Peyer's patch (tissue), 4 donors: ENCODE measurements around the gene LCP2. TPM values are rescaled to one million over a fixed set of nuclear protein-coding genes. Genes with fewer than 3 reads are reported as not detected.

ENCODE experiments used
- DNase-seq, 3 donors: peaks; one replicate each; pipeline ENCODE4 v3.0.0-alpha.2; 2017 to 2019
- H3K27ac ChIP-seq, 4 donors: fragments of 200-600 bp; sonication (generic); one replicate each; pipeline ENCODE4 v1.5.1; 2016 to 2019
- H3K27me3 ChIP-seq, 2 donors: fragments of 200-600 bp; sonication (generic); one replicate each; pipeline ENCODE4 v1.5.1; 2019
- H3K36me3 ChIP-seq, 3 donors: fragments of 200-600 bp; sonication (generic); one replicate each; pipeline ENCODE4 v1.5.1; 2016 to 2019
- H3K4me1 ChIP-seq, 4 donors: fragments of 200-600 bp; sonication (generic); one replicate each; pipeline ENCODE4 v1.5.1; 2016 to 2019
- H3K4me3 ChIP-seq, 4 donors: fragments of 200-600 bp; sonication (generic); 1 replicate in 3 of 4; 2 replicates in 1 of 4; pipeline ENCODE4 v1.5.1; 2016 to 2019; ENCODE audit warnings: mild to moderate bottlenecking in 1 of 4
- H3K9me3 ChIP-seq, 4 donors: fragments of 200-600 bp; sonication (generic); one replicate each; pipeline ENCODE4 v1.5.1; 2016 to 2019; ENCODE audit warnings: mild to moderate bottlenecking in 1 of 4
- CTCF ChIP-seq, 6 experiments: fragments of 450-650 bp in 4 of 6; fragments of 200-600 bp in 2 of 6; sonication (generic) in 1 of 6; IDR thresholded peaks; one replicate each; pipeline ENCODE4 v1.5.1; 2017 to 2019; ENCODE audit warnings: antibody characterized with exemption in 6 of 6, mild to moderate bottlenecking in 3 of 6, moderate library complexity in 1 of 6
- POLR2A ChIP-seq, 2 donors: fragments of 450-650 bp; IDR thresholded peaks; one replicate each; pipeline ENCODE4 v1.5.1; 2017; ENCODE audit warnings: antibody characterized with exemption in 2 of 2, mild to moderate bottlenecking in 2 of 2, moderate library complexity in 2 of 2
- total RNA-seq, 4 donors: library from RNA; depleted of rRNA; stranded (reverse); fragments of >200 nt; gene quantifications; one replicate each; pipeline ENCODE4 v1.1.0, GENCODE V29; 2016

The LCP2 gene
- total RNA-seq, 4 donors from 2014 or later, result 27.1 to 139 (median 33.9) TPM

- Histone ChIP-seq H3K4me1 (peaks cover 0 to 28% (median 19%) of the 10 kb centered on the region in 4 donors), H3K27ac (peak overlapping the region; percentile 20 to 76 (median 73)), H3K27me3 (no peaks in the 10 kb centered on the region), H3K36me3 (peaks cover 0 to 3% (median under 1%) of the 10 kb centered on the region in 3 donors), H3K9me3 (no peaks in the 10 kb centered on the region), H3K4me3 (no peak overlapping the region)
- no peak for DNase-seq
- no peak for TF ChIP-seq CTCF (IDR thresholded peaks at IDR 0.05)
- no peak for TF ChIP-seq POLR2A (IDR thresholded peaks at IDR 0.05)
Observed at GRCh38 chr5:170279459-170279817, 18.1 kb downstream of the LCP2 start.

- H3K27ac ChIP-seq, result peak overlapping the region; percentile 20 to 76 (median 73)
- DNase-seq, result peak in 2 of 3 donors; percentile 88 to 92
- peaks cover 0 to 7% (median 0%) of the 10 kb centered on the region in 3 donors for H3K36me3 ChIP-seq
- H3K4me3 ChIP-seq, result no peak overlapping the region
- no peaks in the 10 kb centered on the region for H3K27me3 ChIP-seq
- TF ChIP-seq CTCF (IDR thresholded peaks at IDR 0.05) (no peak), POLR2A (IDR thresholded peaks at IDR 0.05) (no peak)
- peaks cover 0 to 28% (median 19%) of the 10 kb centered on the region in 4 donors for H3K4me1 ChIP-seq
- H3K9me3 ChIP-seq, result no peaks in the 10 kb centered on the region
Observed at GRCh38 chr5:170278611-170279458, 18.7 kb downstream of the LCP2 start.

DNA sequence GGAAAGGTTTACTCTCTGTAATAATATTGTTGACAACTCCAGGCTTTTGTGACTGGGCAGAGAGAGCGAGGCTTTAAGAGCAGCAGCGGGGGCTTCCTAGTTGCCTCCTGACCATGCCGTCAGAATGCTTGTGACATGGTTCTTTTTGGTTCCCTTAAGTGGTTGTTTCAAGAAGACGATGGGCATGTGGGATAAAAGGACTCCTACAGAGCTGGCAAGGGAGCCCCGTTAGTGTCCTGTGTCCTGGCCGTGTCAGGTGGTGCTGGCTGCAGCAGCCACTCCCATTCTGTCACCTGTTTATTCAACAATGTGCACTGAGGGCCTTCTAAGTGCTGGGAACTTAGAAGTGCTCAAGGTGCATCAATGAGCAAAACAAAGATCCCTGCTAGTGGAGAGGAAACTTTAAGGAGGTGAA is 19.7 kb downstream of the LCP2 start:
- no peaks in the 10 kb centered on the region for H3K27me3 ChIP-seq
- DNase-seq, result no peak
- peak overlapping the region; percentile 39 to 76 (median 59) for H3K27ac ChIP-seq
- H3K9me3 ChIP-seq, result no peaks in the 10 kb centered on the region
- peaks cover 0 to 28% (median 21%) of the 10 kb centered on the region in 4 donors for H3K4me1 ChIP-seq
- no peak overlapping the region for H3K4me3 ChIP-seq
- no peak for TF ChIP-seq POLR2A (IDR thresholded peaks at IDR 0.05)
- TF ChIP-seq CTCF (IDR thresholded peaks at IDR 0.05), result no peak
- peaks cover 0 to 10% (median 0%) of the 10 kb centered on the region in 3 donors for H3K36me3 ChIP-seq

DNA sequence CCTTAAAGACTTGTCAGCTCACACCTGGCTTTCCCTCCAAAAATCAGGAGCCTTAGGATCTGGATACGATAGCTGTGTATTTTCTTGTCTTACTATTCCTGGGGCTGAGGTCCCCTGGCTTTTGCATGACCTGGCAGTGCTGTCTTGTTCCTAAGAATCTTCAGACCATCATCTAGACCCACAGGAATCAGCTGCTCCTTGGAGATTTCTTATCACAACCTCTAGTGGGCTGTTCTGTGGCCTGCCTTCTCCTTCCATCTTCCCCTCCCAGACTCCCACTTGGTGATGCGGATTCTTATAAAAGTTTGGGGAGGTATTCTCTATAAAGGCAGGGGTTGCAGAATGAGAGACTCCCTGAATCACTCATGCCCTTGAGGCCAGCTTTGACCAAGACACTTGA is 21.4 kb downstream of the LCP2 start:
- no peak for TF ChIP-seq POLR2A (IDR thresholded peaks at IDR 0.05)
- TF ChIP-seq CTCF (IDR thresholded peaks at IDR 0.05), result no peak
- Histone ChIP-seq H3K36me3 (peaks cover 0 to 10% (median 0%) of the 10 kb centered on the region in 3 donors), H3K4me1 (peaks cover 0 to 34% (median 21%) of the 10 kb centered on the region in 4 donors), H3K27ac (peak overlapping the region in 3 of 4 donors; percentile 39 to 76 (median 50)), H3K4me3 (no peak overlapping the region), H3K27me3 (no peaks in the 10 kb centered on the region), H3K9me3 (no peaks in the 10 kb centered on the region)
- no peak for DNase-seq

DNA sequence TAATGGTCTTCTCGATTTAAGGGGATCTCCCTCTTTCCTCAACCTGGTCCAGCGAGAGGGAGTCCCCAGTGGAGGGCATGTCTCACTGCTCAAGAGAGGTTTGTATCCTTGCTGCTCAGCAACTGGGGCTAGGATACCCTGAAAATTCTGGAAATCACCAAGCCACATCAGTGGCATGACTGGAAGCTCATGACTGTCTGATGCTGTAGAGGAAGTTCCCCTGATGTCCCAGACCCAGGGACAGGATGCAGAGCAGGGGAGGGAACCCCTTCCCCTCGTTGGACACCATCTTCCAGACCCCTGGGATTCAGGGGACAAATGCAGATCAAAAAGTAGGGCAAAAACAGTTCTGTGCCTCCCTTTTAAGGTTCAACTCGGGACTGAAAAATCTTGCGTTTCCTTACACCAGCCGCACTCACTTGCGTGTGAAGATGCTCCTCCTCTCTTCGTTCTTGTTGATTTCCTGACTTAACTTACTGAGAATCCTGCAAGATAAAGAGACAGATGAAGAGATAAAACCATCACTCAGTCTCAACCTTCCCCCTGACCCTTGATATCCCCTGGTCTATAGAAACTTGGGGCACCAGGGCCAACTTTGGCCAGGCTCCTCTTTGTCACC is 22.1 kb downstream of the LCP2 start:
- TF ChIP-seq POLR2A (IDR thresholded peaks at IDR 0.05), result no peak
- no peak for TF ChIP-seq CTCF (IDR thresholded peaks at IDR 0.05)
- DNase-seq, result no peak
- no peaks in the 10 kb centered on the region for H3K27me3 ChIP-seq
- H3K36me3 ChIP-seq, result peaks cover 0 to 10% (median 0%) of the 10 kb centered on the region in 3 donors
- no peaks in the 10 kb centered on the region for H3K9me3 ChIP-seq
- H3K4me3 ChIP-seq, result no peak overlapping the region
- peaks cover 0 to 28% (median 21%) of the 10 kb centered on the region in 4 donors for H3K4me1 ChIP-seq
- H3K27ac ChIP-seq, result peak overlapping the region in 3 of 4 donors; percentile 39 to 76 (median 50)
